HFFc6 (cell line): ENCODE results near the gene C1orf216. TPM values are rescaled to one million over a fixed set of nuclear protein-coding genes. Genes with fewer than 3 reads are reported as not detected.

Experiments
- DNase-seq: peaks from one replicate; pipeline ENCODE4 v3.0.0-alpha.2; 2018
- H3K27ac Mint-ChIP-seq: 2 replicates; pipeline ENCODE4 v1.8.0; 2020; ENCODE audit warnings: mild to moderate bottlenecking, mixed read lengths
- H3K27me3 Mint-ChIP-seq: 2 replicates; pipeline ENCODE4 v1.8.0; 2021; ENCODE audit warnings: mild to moderate bottlenecking, moderate library complexity, mixed read lengths; ENCODE audit not compliant: insufficient read depth
- H3K36me3 Mint-ChIP-seq: 2 replicates; pipeline ENCODE4 v1.8.0; 2021; ENCODE audit warnings: low read depth, mixed read lengths
- H3K4me1 Mint-ChIP-seq: 2 replicates; pipeline ENCODE4 v1.8.0; 2020; ENCODE audit warnings: low read depth, mixed read lengths
- H3K4me3 Mint-ChIP-seq: 2 replicates; pipeline ENCODE4 v1.8.0; 2020; ENCODE audit warnings: mild to moderate bottlenecking, moderate library complexity, mixed read lengths
- H3K9me3 Mint-ChIP-seq: 2 replicates; pipeline ENCODE4 v1.8.0; 2020; ENCODE audit warnings: mild to moderate bottlenecking, mixed read lengths
- CTCF ChIP-seq: fragments of 200-600 bp; sonication (generic); IDR thresholded peaks from 2 replicates; pipeline ENCODE4 v1.5.0; 2021; ENCODE audit warnings: antibody characterized with exemption, mild to moderate bottlenecking
- total RNA-seq, 6 experiments: library from RNA; stranded (reverse); fragmentation: NEBNext Ultra II Directional; extraction: Animal tissue kit (Norgen Biotek cat#: 25700); gene quantifications; 2 replicates in 1 of 6; 3 replicates in 5 of 6; pipeline ENCODE4 v1.2.3, GENCODE V29; 2021

The C1orf216 gene
- total RNA-seq, 6 experiments from 2014 or later: 21.0 to 22.4 (median 21.8) TPM

DNA sequence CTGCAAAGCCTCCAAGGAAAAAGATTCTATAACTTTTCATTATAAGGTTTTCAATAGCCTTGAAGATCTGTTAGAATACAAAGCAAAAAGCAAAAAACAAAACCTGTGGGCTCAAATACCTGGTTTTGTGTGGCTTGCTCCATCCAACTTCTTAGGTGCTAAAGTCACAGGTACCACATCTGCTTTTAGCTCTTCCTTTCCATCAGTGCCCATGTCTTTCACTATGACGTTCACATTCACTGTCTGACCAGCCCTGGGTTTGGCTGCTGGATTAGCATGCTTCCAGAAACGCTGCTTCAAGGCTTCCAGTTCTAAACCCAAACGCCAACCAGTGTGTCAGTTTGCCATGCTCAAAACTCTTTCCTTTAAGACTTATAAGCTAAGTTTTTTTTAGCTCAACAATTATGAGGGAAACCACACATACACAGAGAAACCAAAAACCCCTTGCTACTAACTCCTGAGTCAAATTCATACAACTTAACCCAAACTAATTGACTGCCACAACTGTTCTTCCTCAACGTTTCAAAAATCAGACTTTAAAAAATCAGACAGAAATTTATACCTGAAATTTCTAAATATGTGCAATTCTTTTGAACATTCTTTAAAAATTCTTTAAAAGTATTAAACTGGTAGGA, 35.1 kb upstream of the C1orf216 start:
- H3K27me3 Mint-ChIP-seq: no peaks in the 10 kb centered on the region; the same call in 1 of the 2 replicates
- DNase-seq: no peak
- no peak overlapping the region for H3K27ac Mint-ChIP-seq
- no peaks in the 10 kb centered on the region for H3K4me1 Mint-ChIP-seq
- TF ChIP-seq CTCF: no peak
- no peaks in the 10 kb centered on the region for H3K9me3 Mint-ChIP-seq
- no peak overlapping the region for H3K4me3 Mint-ChIP-seq
- H3K36me3 Mint-ChIP-seq: peaks cover 5% of the 10 kb centered on the region; the same call in 1 of the 2 replicates

GRCh38 chr1:35748326-35748725, 29.6 kb upstream of the C1orf216 start:
- H3K27me3 Mint-ChIP-seq: no peaks in the 10 kb centered on the region; the same call in 1 of the 2 replicates

GRCh38 chr1:35745124-35745730, 26.5 kb upstream of the C1orf216 start:
- H3K27ac Mint-ChIP-seq: no peak overlapping the region
- no peaks in the 10 kb centered on the region for H3K4me1 Mint-ChIP-seq
- H3K9me3 Mint-ChIP-seq: no peaks in the 10 kb centered on the region
- H3K27me3 Mint-ChIP-seq: no peaks in the 10 kb centered on the region; the same call in 1 of the 2 replicates
- peaks cover 5% of the 10 kb centered on the region; the same call in 1 of the 2 replicates for H3K36me3 Mint-ChIP-seq
- no peak for TF ChIP-seq CTCF
- no peak overlapping the region for H3K4me3 Mint-ChIP-seq
- no peak for DNase-seq

More at GRCh38 chr1:35748326-35748725, 29.6 kb upstream of the C1orf216 start:
- H3K9me3 Mint-ChIP-seq: no peaks in the 10 kb centered on the region
- peak overlapping the region; percentile 10; the same call in 1 of the 2 replicates for H3K27ac Mint-ChIP-seq
- no peaks in the 10 kb centered on the region for H3K4me1 Mint-ChIP-seq
- TF ChIP-seq CTCF: no peak
- DNase-seq: no peak
- H3K4me3 Mint-ChIP-seq: no peak overlapping the region
- peaks cover 5% of the 10 kb centered on the region; the same call in 1 of the 2 replicates for H3K36me3 Mint-ChIP-seq

GRCh38 chr1:35737120-35737519, 18.4 kb upstream of the C1orf216 start:
- no peak for DNase-seq
- peaks cover 2% of the 10 kb centered on the region; the same call in 1 of the 2 replicates for H3K27me3 Mint-ChIP-seq
- H3K9me3 Mint-ChIP-seq: no peaks in the 10 kb centered on the region
- TF ChIP-seq CTCF: no peak
- peaks cover 8% of the 10 kb centered on the region; the same call in 1 of the 2 replicates for H3K36me3 Mint-ChIP-seq
- H3K4me1 Mint-ChIP-seq: no peaks in the 10 kb centered on the region
- H3K4me3 Mint-ChIP-seq: no peak overlapping the region
- H3K27ac Mint-ChIP-seq: no peak overlapping the region

DNA sequence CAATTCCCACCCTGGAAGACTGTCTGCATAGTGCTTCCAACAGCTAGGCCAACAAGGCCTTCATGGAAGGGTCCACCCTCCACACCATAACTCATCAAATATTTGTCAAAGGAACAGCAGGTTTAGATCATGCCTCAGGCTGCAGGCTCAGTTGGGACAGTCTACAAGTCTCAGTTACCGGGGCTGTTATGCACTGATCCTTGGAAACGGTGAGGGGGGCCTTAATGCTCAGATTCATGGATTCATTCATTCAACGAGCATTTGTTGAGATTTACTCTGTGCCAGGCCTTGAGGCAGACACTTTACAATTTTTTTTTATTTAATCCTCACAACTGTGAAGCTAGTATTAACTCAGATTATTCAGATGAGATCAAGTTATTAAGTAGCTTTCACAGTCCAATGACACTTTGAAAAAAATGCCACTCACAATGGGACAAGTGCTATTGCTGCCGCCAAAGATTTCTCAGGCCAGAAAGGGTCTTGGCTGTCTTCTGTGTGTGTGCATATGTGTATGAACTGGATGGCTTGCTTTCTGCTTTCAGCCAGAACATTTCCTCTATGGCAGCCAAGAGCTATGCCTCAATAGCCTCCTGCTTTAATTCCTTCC, 8.9 kb upstream of the C1orf216 start:
- no peak for DNase-seq
- Mint-ChIP-seq H3K9me3 (no peaks in the 10 kb centered on the region), H3K27ac (no peak overlapping the region), H3K4me3 (no peak overlapping the region), H3K4me1 (peaks cover 5% of the 10 kb centered on the region), H3K27me3 (peaks cover 2% of the 10 kb centered on the region; the same call in 1 of the 2 replicates), H3K36me3 (no peaks in the 10 kb centered on the region)
- TF ChIP-seq CTCF: no peak
